Vagina (tissue), 2 donors: ENCODE data around the gene HINT3. TPM values are rescaled to one million over a fixed set of nuclear protein-coding genes. Genes with fewer than 3 reads are reported as not detected.
"Not testable (repeated sequence)": the region's sequence is repeated elsewhere in the genome, so short reads cannot be mapped to it uniquely, and the experiment has no call there.

Source experiments
- DNase-seq, 2 donors: peaks; one replicate each; pipeline ENCODE4 v3.0.0-alpha.2; 2017; ENCODE audit errors: extremely low spot score in 2 of 2
- H3K27ac ChIP-seq: fragments of 200-600 bp; sonication (generic); one replicate; pipeline ENCODE4 v1.5.1; 2019
- H3K27me3 ChIP-seq: fragments of 200-600 bp; sonication (generic); one replicate; pipeline ENCODE4 v1.5.1; 2019
- H3K36me3 ChIP-seq, 2 donors: fragments of 200-600 bp; sonication (generic); one replicate each; pipeline ENCODE4 v1.5.1; 2017 to 2019
- H3K4me1 ChIP-seq: fragments of 200-600 bp; sonication (generic); one replicate; pipeline ENCODE4 v1.5.1; 2019
- H3K4me3 ChIP-seq, 2 donors: fragments of 200-600 bp; sonication (generic); 1 replicate in 1 of 2; 2 replicates in 1 of 2; pipeline ENCODE4 v1.5.1; 2016 to 2019
- H3K9me3 ChIP-seq: fragments of 200-600 bp; sonication (generic); one replicate; pipeline ENCODE4 v1.5.1; 2019
- CTCF ChIP-seq, 3 experiments: fragments of 450-650 bp in 2 of 3; fragments of 200-600 bp in 1 of 3; sonication (generic) in 1 of 3; IDR thresholded peaks; one replicate each; pipeline ENCODE4 v1.5.1; 2017 to 2019; ENCODE audit warnings: antibody characterized with exemption in 3 of 3, mild to moderate bottlenecking in 2 of 3, moderate library complexity in 2 of 3
- POLR2A ChIP-seq, 2 donors: fragments of 450-650 bp; IDR thresholded peaks; one replicate each; pipeline ENCODE4 v1.6.1; 2017; ENCODE audit warnings: antibody characterized with exemption in 2 of 2, mild to moderate bottlenecking in 2 of 2, moderate library complexity in 2 of 2
- POLR2AphosphoS5 ChIP-seq, 2 donors: sonication (generic); formaldehyde crosslinking; IDR thresholded peaks; one replicate each; pipeline ENCODE4 v1.9.0; 2017; ENCODE audit warnings: antibody characterized with exemption in 2 of 2, mild to moderate bottlenecking in 2 of 2, low read depth in 1 of 2; ENCODE audit not compliant: insufficient read depth in 1 of 2
- intact Hi-C: fragments of 100-400 bp; cut with DNase I; formaldehyde crosslinking; loops from one replicate; pipeline ENCODE4 v1.15.1; 2023
- total RNA-seq: library from RNA; depleted of rRNA; stranded (reverse); fragments of >200 nt; gene quantifications from one replicate; pipeline ENCODE4 v1.2.3, GENCODE V29; 2016

The HINT3 gene
- total RNA-seq, 1 donor from 2014 or later: 18.4 TPM

- TF ChIP-seq CTCF (IDR thresholded peaks at IDR 0.05) (no peak), POLR2AphosphoS5 (IDR thresholded peaks at IDR 0.05; ENCODE audit: insufficient read depth in 1 of 2, low read depth in 1 of 2) (no peak), POLR2A (IDR thresholded peaks at IDR 0.05) (no peak)
- no peak overlapping the region for H3K27ac ChIP-seq
- H3K9me3 ChIP-seq: no peaks in the 10 kb centered on the region
- no peak overlapping the region for H3K4me3 ChIP-seq
- no peak for DNase-seq
- no peaks in the 10 kb centered on the region for H3K4me1 ChIP-seq
- peaks cover 4 to 10% of the 10 kb centered on the region in 2 donors for H3K36me3 ChIP-seq
- intact Hi-C loops: no loop called here
- H3K27me3 ChIP-seq: no peaks in the 10 kb centered on the region
Observed at GRCh38 chr6:125970760-125971159, 14.2 kb downstream of the HINT3 start.

- H3K4me3 ChIP-seq, H3K27me3 ChIP-seq, H3K9me3 ChIP-seq, H3K4me1 ChIP-seq, H3K27ac ChIP-seq, intact Hi-C loops, DNase-seq: not testable (repeated sequence)
- peaks cover 4 to 17% of the 10 kb centered on the region in 2 donors for H3K36me3 ChIP-seq
Observed at GRCh38 chr6:125972478-125972877, 15.9 kb downstream of the HINT3 start.

DNA sequence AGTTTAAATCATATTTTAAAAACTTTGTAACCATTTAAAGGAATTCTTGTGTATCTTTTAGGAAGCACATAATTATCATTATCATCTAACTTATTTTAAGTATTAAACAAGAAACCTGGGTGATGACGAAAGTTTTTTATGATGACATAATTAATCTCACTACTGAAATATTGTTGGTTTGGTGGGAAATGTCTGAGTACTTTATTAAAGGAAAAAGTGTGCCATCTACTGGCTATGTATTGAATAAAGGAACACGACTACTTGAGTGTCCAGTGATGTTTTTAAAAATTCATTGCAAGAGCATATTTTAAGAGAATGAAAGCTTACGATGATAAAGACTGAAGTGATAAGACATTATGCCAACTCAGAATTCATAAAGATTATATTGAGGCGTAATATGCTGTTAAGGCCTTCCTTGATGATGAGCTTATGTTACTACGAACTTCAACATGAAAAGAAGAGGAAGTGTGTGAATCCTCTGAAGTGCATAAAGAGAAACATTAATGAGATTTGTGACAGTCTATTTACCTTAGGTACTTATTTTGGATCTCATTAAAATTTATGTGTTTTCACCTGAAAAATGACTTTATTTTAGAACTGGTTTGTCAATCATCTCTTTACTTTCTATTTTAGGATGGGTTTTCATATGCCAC lies 17.8 kb downstream of the HINT3 start:
- TF ChIP-seq POLR2AphosphoS5 (IDR thresholded peaks at IDR 0.05; ENCODE audit: insufficient read depth in 1 of 2, low read depth in 1 of 2) (no peak), CTCF (IDR thresholded peaks at IDR 0.05) (peak; percentile 16 to 38 (median 18))
- Histone ChIP-seq H3K36me3 (peaks cover 0 to 17% of the 10 kb centered on the region in 2 donors), H3K27me3 (no peaks in the 10 kb centered on the region), H3K9me3 (no peaks in the 10 kb centered on the region), H3K4me3 (no peak overlapping the region), H3K27ac (no peak overlapping the region), H3K4me1 (no peaks in the 10 kb centered on the region)
- no peak for DNase-seq
- intact Hi-C loops: no loop called here

- no peaks in the 10 kb centered on the region for H3K4me1 ChIP-seq
- TF ChIP-seq POLR2A (IDR thresholded peaks at IDR 0.05): no peak
- TF ChIP-seq CTCF (IDR thresholded peaks at IDR 0.05): no peak
- TF ChIP-seq POLR2AphosphoS5 (IDR thresholded peaks at IDR 0.05; ENCODE audit: insufficient read depth in 1 of 2, low read depth in 1 of 2): no peak
- no peaks in the 10 kb centered on the region for H3K9me3 ChIP-seq
- no peak overlapping the region for H3K27ac ChIP-seq
- no peaks in the 10 kb centered on the region for H3K27me3 ChIP-seq
- intact Hi-C loops: no loop called here
- DNase-seq: no peak
- no peak overlapping the region for H3K4me3 ChIP-seq
- peaks cover 0 to 17% of the 10 kb centered on the region in 2 donors for H3K36me3 ChIP-seq
Observed at GRCh38 chr6:125979101-125979500, 22.5 kb downstream of the HINT3 start.

DNA sequence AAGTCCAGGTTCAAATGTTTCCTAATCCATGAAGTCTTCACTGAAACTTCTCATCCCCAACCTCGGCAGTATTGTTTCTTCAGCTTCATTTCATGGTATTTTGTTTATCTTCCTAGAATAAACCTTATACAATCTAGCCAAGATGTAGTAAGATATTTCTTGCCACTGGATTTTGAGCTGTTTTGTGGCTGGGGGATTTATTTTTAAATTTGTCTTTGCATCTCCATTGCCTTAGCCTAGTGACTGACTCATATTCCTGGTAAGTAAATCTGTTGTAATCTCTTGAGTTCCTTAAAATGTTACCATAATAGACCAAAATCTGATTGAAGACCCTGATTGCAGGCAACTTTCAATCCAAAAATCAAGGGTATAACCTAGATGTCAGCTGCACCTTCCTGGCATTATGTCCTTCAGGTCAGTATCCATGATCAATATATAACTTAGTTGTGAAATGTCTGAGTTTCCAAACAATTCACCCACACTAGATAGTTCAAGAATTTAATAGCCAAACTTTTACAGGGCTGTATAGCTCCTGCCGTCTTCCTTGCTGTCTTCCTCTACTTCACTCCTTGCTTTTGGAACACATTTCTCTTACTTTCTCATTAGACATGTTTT lies 25.1 kb downstream of the HINT3 start:
- intact Hi-C loops: no loop called here
- Histone ChIP-seq H3K4me1 (peaks cover 8% of the 10 kb centered on the region), H3K4me3 (no peak overlapping the region), H3K27ac (no peak overlapping the region), H3K27me3 (no peaks in the 10 kb centered on the region), H3K36me3 (no peaks in the 10 kb centered on the region), H3K9me3 (no peaks in the 10 kb centered on the region)
- DNase-seq: no peak
- TF ChIP-seq POLR2AphosphoS5 (IDR thresholded peaks at IDR 0.05; ENCODE audit: insufficient read depth in 1 of 2, low read depth in 1 of 2) (no peak), CTCF (IDR thresholded peaks at IDR 0.05) (no peak), POLR2A (IDR thresholded peaks at IDR 0.05) (no peak)
